NOMO-1 treated with dmso at 0.1 percent for 144 hours (cell line): Measurements from ENCODE around the gene ALLC.

Source experiments
- DNase-seq: peaks from one replicate; lab custom pipeline; 2025; ENCODE audit not compliant: unreplicated experiment; lab: John Stamatoyannopoulos, UW

ALLC gene

GRCh38 chr2:3675687-3676086 is 17.7 kb downstream of the ALLC start:
- no peak for DNase-seq

GRCh38 chr2:3677436-3677835 is 19.4 kb downstream of the ALLC start:
- DNase-seq, result no peak

- DNase-seq, result no peak
These were observed 20.2 kb downstream of the ALLC start for GRCh38 chr2:3678212-3678611.

- DNase-seq, result no peak
These were observed 21.2 kb downstream of the ALLC start for GRCh38 chr2:3679180-3679579.

GRCh38 chr2:3679616-3680393 is 21.8 kb downstream of the ALLC start:
- no peak for DNase-seq

- no peak for DNase-seq
These were observed 22.7 kb downstream of the ALLC start for GRCh38 chr2:3680548-3681345.

- DNase-seq, result no peak
These were observed 23.6 kb downstream of the ALLC start for GRCh38 chr2:3681625-3682024.

GRCh38 chr2:3682811-3683210 is 24.8 kb downstream of the ALLC start:
- DNase-seq, result no peak

- DNase-seq, result no peak
These were observed 25.9 kb downstream of the ALLC start for GRCh38 chr2:3683748-3684454.

GRCh38 chr2:3689998-3690748 is 32.2 kb downstream of the ALLC start:
- DNase-seq, result no peak

GRCh38 chr2:3692375-3692774 is 34.4 kb downstream of the ALLC start:
- no peak for DNase-seq

- DNase-seq, result no peak
These were observed 38.5 kb downstream of the ALLC start for GRCh38 chr2:3696545-3696944.

GRCh38 chr2:3701071-3701470 is 43.1 kb downstream of the ALLC start:
- DNase-seq, result no peak

- no peak for DNase-seq
These were observed 45.3 kb downstream of the ALLC start, which contains the start of gene DCDC2C for GRCh38 chr2:3703236-3703756. DCDC2C (plus strand) TSS chr2:3703575; CDS start chr2:3703752, 177 bp downstream.

- no peak for DNase-seq
These were observed 45.9 kb downstream of the ALLC start for GRCh38 chr2:3703757-3704355.

GRCh38 chr2:3704692-3705091 is 46.7 kb downstream of the ALLC start:
- no peak for DNase-seq

GRCh38 chr2:3705782-3706181 is 47.8 kb downstream of the ALLC start:
- no peak for DNase-seq

GRCh38 chr2:3706892-3707291 is 48.9 kb downstream of the ALLC start:
- no peak for DNase-seq

- no peak for DNase-seq
These were observed 50.6 kb downstream of the ALLC start for GRCh38 chr2:3708576-3708975.

GRCh38 chr2:3709225-3709624 is 51.2 kb downstream of the ALLC start:
- no peak for DNase-seq
